ENCODE results near the gene APOBEC3B. TPM values are rescaled to one million over a fixed set of nuclear protein-coding genes. Genes with fewer than 3 reads are reported as not detected.

Gene APOBEC3B
- total and polyA plus RNA-seq, 9 of the 15 experiments (the other 6 are each of a cell fraction or from before 2014, with no cell fraction given) = 5.9 to 166 (median 43.2) TPM

GRCh38 chr22:39013942-39014722, 32.0 kb downstream of the APOBEC3B start, which contains the start of gene APOBEC3C (continued):
- TF ChIP-seq MEF2A (IDR thresholded peaks at IDR 0.05; ENCODE audit: control insufficient read depth, low read depth, low read length) = no peak
- TF ChIP-seq FOXK2 (conservative IDR thresholded peaks at IDR 0.05 in 1 of 2, IDR thresholded peaks at IDR 0.05 in 1 of 2; ENCODE audit: low read depth in 2 of 2) = peak; percentile 43 to 64; a peak in 3 of 4 replicates
- no peak for TF ChIP-seq ETS2 (tag; IDR thresholded peaks at IDR 0.05; ENCODE audit: borderline replicate concordance, poor library complexity, severe bottlenecking)
- peak in 1 of 2 experiments; percentile 67; a peak in 1 of 4 replicates for TF ChIP-seq RCOR1 (IDR thresholded peaks at IDR 0.05; ENCODE audit: borderline replicate concordance in 1 of 2, low read depth in 2 of 2, low read length in 2 of 2)
- no peak for TF ChIP-seq SRF (CRISPR knock-in tag; IDR thresholded peaks at IDR 0.05)
- no peak for TF ChIP-seq TFAM (CRISPR knock-in tag; conservative IDR thresholded peaks at IDR 0.05)
- TF ChIP-seq SMARCA5 (IDR thresholded peaks at IDR 0.05) = no peak
- no peak for TF ChIP-seq ZNF717 (CRISPR knock-in tag; IDR thresholded peaks at IDR 0.05)
- peak; percentile 76 for TF ChIP-seq SOX6 (IDR thresholded peaks at IDR 0.05)
- no peak for TF ChIP-seq PHF21A (IDR thresholded peaks at IDR 0.05; ENCODE audit: borderline replicate concordance, low read depth)
- TF ChIP-seq ZBTB43 (CRISPR knock-in tag; IDR thresholded peaks at IDR 0.05) = no peak
- peak; percentile 44; the same call in 1 of the 2 replicates for TF ChIP-seq BCOR (IDR thresholded peaks at IDR 0.05)
- no peak for TF ChIP-seq TOE1 (IDR thresholded peaks at IDR 0.05; ENCODE audit: borderline replicate concordance)
- TF ChIP-seq TOE1 (CRISPR knock-in tag; IDR thresholded peaks at IDR 0.05; ENCODE audit: borderline replicate concordance, low read depth) = no peak
- peak; percentile 81; the same call in 1 of the 2 replicates for TF ChIP-seq EP300 (IDR thresholded peaks at IDR 0.05; ENCODE audit: low read length)
- TF ChIP-seq PRDM10 (IDR thresholded peaks at IDR 0.05; ENCODE audit: partially characterized antibody) = no peak
- TF ChIP-seq TCF15 (CRISPR knock-in tag; IDR thresholded peaks at IDR 0.05) = no peak
- peak in 1 of 2 experiments; percentile 29; a peak in 1 of 4 replicates for TF ChIP-seq SIN3A (IDR thresholded peaks at IDR 0.05; ENCODE audit: borderline replicate concordance in 2 of 2, control insufficient read depth in 1 of 2, low read depth in 2 of 2, low read length in 2 of 2)
- no peak for TF ChIP-seq CBX3 (IDR thresholded peaks at IDR 0.05; ENCODE audit: borderline replicate concordance in 1 of 2, low read length in 2 of 2)
- TF ChIP-seq CBFA2T2 (conservative IDR thresholded peaks at IDR 0.05) = peak; percentile 72
- no peak for TF ChIP-seq MTA1 (IDR thresholded peaks at IDR 0.05; ENCODE audit: borderline replicate concordance)
- TF ChIP-seq LCOR (CRISPR knock-in tag; IDR thresholded peaks at IDR 0.05) = no peak
- TF ChIP-seq TSC22D4 (tag; IDR thresholded peaks at IDR 0.05) = no peak
- TF ChIP-seq SMARCA4 (IDR thresholded peaks at IDR 0.05) = peak; percentile 67
- TF ChIP-seq PHB (CRISPR knock-in tag; IDR thresholded peaks at IDR 0.05) = no peak

All from K562 (cell line).